Stimulated activated CD8-positive, alpha-beta memory T cell treated with anti-CD3 and anti-CD28 coated beads, Interleukin-15, amount 100 ng/mL, for 1 hour (primary cell): ENCODE data around the gene UBE2G2.

Source experiments
- DNase-seq: peaks from one replicate; pipeline ENCODE4 v3.0.0-alpha.2; 2020; ENCODE audit warnings: low read depth

UBE2G2 gene, protein sequence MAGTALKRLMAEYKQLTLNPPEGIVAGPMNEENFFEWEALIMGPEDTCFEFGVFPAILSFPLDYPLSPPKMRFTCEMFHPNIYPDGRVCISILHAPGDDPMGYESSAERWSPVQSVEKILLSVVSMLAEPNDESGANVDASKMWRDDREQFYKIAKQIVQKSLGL

DNA sequence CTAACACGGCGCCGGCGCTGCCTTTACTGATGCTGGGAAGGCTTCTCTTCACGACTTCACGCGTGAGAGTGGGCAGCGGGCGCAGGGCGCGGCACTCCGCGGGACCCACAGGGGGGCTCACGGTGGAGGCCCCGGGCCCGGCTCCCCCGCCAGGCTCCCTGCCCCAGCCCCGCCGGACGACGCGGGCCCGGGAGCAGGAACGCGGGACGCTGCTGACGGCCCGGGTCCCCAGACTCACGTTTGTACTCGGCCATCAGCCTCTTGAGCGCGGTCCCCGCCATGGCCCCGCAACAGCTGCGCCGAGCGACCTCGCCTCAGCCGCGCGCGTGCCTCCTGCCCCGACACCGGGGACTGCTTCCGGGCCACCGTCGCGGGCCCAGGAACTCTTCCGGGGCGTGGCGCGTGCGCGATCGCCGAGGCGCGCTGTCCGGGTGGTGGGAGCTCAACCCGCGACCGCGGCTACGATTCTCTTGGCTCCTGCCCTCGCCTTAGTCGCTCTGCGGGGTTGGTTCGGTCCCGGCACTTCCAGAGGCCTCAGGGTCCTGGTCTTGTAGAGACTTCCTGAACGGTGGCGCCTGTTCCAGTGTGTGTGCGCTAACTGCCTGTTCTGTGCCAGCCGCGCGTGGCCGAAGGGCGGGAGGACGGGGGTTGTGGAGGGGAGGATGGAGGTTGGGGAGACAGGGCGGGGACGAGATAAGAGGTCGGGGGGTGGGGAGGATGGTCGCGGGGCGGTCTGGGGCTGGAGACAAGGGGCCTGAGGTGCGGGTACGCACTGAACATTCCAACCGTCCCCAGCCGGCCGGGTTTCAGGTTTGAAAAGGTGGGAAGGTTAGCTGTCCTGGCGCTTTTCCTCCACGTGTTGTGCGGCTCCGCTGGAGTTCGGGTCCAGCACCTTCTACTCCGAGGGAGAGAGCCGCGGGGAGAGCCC is at the start of gene UBE2G2:
UBE2G2 (minus strand) TSS at position 353 of the 928 bp plus-strand sequence; CDS start at position 281, 72 bp downstream.
- peak; percentile 66 for DNase-seq

DNA sequence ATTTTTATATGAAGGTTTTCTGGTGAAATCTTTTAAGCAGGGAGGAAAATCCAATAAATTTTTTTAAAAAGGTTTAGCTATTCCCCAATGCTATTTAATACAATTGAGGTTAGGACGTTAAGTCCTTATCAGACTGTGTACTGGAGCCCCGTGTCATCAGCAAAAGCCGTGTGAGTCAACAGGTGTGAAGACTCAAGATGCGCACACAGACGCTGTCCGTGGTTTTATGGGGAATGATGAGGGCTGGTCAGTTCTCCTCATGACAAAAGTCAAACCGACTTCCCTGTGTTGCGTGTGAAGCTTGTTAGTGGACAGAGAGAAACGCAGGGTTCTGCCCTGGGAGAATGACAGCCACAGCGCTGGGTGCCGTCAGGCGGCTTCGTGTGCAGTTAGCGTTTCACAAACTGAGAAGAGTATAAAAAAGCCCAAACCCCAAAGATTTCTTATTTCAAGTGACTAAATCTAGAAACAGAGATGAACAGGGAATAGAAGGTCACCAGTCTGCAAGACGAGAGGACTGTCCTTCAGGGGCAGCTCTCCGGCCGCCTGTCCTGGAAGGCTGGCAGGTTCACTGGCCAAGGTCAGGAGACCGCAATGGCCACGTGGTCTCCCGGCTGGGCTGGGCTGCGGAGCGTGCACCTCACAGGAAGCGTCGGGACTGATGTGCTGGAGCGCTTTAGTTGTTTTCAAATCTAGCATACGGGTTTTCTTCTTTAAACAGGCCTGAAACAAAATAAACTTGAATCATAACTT is 49.5 kb upstream of the UBE2G2 start:
- no peak for DNase-seq

DNA sequence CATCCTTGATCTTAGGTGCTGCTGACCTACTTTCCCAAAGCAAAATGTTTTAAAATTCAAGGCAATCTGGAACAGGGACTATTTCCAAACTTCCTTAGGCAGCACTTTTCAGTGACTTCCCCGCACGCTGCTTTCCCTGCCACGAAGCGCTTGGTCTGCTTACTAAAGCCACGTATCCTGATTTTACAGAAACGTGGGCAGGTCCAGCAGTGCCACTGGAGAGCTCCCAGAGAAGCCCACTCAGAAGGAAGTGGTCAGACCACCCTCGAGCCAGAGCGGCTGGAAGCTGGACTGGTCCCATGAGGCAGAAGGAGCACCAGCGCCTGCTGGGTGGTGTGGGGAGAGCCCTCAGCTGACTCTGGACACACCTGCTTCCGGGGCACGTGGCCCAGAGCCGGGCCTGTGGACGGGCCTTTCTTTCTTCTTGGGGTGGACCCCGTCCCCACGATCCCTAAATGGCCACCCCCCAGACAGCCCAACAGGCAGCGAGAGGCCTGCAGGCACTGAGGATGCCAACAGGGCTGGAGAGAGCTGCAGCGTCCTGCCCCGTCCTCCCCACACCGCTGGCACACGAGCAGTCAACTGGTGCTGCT is 48.7 kb upstream of the UBE2G2 start:
- no peak for DNase-seq

DNA sequence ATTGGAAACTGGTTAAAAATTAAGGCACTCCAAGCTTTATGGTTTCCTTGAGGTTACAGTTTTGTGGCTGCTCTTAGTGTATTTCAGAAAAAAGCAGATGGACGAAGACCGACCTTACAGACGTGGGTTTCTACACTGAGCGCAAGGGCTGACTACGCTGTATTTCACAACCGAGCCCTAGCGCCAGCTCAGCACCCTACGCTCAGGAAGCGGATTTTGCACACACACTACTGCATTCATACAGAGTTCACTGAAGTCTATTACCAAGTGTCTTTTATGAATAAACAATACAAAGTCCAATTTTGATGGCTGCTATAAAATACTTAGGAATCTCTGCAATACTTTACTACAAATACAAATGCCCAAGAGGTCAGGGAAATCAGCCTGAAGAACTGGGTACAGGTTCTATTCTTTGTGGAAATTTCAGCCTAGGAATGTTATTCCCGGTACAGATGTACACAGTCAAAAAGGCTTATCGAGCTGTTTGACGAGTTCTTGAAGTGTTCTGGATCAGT is 48.1 kb upstream of the UBE2G2 start:
- no peak for DNase-seq

DNA sequence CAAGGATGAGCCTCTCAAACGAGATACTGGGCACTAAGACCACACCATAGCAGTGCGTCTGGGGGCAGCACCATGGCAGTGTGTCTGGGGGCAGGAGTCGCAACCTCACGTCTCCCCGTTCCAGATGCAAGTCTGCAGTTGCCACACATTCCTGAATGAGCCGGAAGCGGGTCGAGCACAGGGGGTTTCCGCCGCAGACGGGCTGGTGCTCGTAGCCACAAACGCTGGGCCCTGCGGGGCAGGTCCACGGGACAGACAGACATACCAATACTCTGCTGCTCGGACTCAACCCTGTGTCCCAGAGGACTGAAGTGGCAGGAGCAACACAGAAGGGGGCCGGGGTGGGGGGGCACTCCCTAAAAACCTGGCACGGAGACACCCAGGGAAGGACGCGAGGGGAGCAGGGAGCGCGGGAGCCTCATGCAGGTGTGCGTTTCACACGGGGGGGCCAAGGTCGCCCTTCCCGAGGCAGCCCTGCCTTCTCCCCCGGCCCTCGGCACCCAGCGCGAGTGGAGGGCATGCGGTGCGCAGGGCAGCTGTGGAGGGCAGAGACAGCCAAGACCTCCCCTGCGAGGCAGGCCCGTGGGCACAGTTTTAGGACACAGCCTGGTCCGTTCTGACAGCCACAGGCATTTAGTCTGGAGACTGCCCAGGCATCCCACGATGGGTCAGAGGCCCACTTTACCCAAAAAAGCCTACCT is 47.4 kb upstream of the UBE2G2 start:
- DNase-seq = no peak

DNA sequence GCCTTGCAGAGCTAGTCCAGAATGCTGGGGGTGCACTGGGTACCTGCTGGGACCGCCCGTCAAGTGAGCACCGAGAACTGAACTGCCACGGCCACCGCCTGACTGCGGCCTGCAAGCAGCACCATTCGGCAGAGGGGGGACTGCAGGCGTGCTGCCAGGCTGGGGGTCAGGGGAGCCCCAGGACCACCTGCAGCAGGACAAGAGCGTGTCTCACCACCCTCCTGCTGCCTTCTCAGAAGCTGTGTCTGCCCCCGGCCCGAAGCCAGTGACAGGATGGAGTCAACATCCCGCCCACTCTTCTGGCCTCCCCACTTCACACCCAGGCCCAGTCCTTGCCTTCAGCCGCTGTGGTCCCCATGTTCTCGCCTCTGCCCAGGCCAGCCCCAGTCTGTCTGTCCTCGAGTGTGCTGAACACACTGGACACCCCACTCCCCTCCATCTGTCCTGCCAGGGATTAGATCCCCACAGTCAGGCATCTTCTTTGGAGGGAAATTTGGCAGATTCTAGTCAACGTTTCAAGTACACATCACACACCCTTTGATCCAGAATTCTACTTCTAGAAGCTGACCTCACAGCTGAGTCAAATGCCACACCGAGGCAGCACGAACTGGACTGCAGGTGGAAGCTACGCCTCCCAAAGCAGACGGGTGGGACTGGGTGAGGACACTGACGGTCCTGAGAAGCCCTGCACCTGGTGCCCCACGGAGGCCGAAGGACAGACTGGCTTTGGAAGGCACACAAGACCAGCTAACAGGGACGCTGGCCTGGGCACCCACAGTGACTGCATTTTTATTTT is 45.8 kb upstream of the UBE2G2 start:
- no peak for DNase-seq

DNA sequence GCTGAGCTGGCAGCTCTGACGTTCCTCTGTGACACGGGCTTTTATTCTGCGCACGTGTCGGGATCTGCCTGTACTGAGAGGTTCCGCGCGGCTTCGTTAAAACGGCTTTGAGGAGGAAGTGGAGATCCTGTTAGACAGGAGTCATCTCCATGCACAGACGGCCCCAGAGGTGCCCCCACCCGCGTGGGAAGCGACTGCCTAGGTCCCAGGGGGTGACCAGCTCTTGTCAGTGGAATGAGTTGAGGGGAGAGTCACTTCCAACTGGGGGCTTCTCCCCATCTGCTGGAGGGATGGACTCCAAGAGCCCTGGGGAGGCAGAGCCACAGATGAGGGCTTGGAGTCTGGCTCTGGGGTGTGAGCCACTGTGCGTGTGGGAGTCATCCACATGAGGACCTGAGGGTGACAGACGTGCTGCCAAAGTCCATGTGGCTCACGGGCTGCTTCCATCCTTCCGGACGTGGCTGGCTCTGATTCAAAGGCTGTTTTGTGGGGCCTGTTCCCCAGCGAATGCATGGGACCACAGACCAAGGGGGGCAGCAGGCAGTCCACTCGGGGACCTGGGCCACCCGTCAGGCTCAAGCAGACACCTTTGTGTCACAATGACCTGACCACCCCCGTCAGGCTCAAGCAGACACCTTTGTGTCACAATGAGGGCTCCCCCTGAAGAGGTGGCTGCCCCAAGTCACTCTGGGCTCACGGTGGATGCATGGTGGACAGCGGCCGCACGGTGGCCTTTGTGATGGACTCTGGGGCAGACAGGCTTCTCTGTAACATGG is 45.1 kb upstream of the UBE2G2 start:
- DNase-seq = no peak

DNA sequence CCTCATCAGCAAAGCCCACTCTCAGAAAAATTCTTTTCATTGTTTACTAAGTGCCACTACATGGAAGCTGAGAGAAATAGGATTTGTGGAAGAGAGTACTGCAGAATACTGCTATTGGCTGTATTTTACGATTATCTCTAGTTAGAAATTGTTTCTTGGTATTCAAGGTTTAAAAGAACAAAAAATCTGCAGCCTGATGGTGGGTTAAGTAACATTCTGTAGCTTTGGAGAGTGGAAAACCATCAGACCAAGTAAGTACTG is 44.5 kb upstream of the UBE2G2 start:
- DNase-seq = no peak

DNA sequence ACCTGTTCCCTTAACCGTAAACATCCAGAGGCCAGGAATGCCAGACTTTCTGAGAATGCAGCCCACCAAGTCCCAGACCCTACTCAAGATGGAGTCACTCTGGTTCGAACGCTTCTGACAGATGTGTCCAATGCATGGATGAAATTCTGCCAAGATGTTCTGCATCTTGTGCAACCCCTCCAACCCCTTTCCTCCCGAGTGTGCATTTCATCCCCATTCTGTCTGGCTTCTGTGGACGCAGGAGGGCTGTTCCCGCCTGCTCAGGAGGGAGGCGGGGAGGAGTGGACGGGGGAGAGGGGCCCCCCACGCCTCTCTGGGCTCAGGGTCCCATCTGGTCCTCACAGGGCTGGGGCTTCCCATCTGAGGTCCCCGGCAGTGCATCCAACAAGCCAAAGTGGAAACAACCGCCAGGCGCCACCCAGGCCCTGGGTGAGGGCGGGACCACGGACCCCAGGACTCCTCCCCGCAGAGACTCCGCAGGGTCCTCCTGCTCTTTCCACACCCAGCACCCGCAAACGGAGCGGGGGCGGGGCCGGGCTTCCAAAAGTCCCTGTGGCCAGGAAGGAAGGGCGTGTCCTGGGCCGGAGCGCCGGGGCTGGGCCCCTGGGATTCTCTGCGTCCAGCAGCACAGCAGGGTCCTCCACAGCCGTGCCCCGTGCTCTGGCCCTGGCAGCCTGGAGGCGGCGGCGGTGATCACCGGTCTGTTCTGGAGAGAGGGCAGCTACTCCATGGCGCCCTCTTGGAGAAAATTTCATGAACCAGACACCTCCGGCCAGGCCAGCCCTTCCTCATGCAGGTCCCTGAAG is 44.0 kb upstream of the UBE2G2 start:
- peak; percentile 11 for DNase-seq

DNA sequence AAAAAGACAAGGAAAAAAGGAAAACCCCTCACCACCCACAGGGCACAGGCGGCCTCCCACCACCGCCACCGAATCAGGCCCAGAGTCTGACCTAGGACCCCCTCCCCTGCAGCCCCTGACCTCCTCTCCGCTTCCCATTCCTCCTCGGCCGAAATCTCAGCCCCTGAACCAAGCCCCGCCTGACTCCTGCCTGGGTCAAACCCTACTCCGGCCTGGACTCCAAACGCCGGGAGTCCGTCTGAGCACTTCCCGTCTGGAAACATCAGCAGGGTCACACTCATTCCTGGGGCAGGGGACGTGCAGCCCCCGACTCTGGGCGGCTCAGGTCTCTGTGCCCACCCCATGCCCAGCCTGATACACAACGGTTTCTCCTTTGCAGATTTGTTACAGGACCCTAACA is 42.6 kb upstream of the UBE2G2 start:
- DNase-seq = no peak

DNA sequence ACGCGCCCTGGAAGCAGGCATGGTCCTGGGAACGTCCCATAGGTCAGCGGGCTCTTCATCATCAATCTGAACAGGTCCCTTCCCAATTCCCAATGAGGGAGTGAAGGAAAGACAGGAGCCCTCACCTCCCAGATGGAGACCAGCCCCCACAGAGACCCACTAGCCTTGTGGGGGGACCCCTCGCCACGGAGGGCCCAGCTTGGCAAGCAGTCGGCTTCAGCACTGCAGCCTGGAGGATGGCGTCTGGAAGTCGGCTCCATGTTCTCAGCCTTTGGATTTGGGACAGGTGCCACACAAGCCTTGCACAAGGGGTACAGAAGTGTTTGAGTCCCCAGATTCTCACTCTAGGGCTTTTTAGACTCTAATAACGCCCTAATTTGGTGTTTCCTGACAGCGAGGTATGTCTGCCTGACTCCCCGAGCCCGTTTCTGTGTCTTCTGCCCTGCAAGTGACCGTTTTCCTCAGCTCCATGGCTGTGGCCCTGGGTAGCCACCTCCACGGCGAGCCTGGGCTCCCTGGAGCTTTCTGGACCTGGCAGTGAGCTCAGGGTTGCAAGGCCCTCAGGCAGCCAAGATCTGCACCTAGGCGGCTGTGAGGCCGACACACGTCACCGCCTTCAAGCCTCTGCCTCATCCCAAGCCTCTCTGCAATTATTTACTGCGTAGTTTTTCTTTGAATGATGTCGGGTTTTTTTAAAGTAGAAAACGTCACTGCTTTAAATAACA is 41.3 kb upstream of the UBE2G2 start:
- DNase-seq = no peak

DNA sequence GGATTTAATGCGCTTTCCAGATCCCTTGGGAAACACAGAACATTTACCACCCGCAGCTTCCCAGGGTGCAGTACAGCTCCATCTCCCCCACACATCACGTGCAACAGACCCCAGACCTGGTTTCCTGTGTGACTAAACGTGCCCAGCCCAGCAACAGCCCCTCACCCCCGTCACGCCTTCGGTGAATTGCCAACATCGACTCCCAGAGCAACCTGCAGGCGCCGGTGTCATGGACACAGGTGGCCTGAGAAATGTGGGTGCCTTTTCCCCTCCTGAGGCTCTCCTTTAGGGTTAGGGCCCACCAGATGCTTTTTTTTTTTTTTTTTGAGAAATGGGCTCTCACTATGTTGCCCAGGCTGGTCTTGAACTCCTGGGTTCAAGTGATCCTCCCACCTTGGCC is 40.5 kb upstream of the UBE2G2 start:
- no peak for DNase-seq

DNA sequence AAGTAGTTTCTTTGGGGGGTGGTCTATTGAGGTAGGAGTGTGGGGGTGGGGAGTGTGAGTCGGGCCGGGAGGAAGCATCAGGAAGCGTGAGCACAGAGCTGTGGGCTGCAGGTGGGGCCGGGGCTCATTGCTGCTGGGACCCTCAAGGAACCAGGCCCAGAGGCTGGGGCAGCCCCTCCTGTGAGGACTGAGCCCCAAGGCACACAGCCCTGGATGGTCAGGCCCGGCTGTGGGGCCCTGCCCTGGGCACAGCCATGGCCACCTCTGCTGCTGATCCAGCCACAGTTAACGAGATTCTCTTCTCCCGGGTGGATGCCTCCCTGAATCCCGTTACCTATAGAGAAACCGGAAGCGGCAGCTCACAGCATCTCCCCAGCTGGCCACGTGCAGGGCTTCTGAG is 39.2 kb upstream of the UBE2G2 start:
- DNase-seq = no peak

DNA sequence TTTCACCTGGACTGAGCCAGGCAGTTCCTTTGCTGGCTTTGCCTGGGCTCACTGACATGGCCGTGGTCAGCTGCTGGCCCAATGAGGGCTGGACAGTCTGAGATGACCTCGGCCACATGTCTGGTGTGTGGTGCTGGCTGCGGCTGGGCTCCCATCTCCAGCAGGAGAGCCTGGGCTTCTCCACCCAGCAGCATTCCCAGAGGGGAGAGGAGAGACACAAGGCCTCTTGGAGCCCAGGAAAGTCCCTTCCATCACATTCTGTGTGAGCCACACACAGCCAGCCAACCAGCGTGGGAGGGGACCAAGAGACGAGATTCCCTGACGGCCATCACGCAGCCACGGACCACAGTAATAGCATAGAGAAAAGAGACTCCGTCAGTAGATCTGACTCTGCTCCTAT is 37.3 kb upstream of the UBE2G2 start:
- DNase-seq = no peak

DNA sequence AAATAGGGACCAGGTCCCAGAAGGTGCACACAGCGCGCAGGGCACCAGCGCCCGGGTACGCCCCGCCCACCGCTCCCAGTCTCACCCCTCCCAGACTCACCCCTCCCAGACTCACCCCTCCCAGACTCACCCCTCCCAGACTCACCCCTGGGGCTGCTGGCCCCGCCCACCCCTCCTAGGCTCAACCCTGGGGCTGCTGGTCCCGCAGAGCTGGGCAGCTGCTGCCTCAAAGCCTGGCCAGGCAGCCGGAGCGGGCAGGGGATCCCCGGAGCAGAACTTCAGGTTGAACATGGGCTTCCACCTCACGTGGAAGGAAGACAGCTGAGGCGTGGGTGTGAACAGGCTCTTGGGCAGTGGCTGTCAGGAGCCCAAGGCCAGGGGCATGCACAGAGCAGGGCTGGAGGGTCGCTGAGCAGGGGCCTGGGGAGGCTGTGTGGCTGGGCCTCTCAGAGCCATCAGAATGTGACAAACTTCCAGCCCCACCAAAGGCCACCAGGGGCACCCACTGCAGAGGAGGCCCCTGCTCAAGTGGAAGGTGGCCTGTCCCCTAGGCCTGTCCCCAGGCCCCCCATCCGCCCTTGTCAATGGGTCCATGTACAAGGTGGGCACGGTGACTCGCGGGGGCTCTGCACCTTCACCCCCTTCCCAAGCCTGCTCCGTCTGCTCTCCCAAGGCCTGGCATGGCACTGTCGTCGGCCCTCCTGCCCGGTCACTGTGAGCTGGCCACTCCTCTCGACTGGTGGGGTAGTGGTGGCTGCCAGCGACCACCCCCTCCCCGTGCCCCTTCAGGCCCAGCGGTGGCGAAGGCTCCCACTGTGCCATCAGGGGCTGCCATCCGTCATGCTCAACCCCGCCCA is 36.6 kb upstream of the UBE2G2 start:
- DNase-seq = no peak

DNA sequence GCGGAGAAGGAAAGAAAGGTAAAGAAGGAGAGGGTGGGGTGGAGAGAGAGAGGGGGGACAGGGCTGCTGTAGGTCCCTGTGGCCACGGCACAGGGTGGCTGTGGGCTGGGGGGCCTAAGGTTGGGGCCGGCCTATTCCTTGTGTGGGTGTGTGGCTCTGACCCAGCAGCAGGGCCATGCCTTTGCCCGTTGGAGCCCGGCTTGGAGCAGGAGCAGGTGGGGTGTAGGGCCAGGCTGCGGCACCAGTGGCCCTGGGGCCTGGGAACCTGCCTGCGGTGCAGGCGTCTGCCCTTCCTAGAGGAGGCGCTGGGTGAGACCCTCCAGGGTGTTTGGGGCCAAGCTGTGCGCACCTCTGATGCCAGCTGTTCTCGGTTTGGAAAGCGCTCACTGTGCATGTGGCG is 35.9 kb upstream of the UBE2G2 start:
- no peak for DNase-seq

DNA sequence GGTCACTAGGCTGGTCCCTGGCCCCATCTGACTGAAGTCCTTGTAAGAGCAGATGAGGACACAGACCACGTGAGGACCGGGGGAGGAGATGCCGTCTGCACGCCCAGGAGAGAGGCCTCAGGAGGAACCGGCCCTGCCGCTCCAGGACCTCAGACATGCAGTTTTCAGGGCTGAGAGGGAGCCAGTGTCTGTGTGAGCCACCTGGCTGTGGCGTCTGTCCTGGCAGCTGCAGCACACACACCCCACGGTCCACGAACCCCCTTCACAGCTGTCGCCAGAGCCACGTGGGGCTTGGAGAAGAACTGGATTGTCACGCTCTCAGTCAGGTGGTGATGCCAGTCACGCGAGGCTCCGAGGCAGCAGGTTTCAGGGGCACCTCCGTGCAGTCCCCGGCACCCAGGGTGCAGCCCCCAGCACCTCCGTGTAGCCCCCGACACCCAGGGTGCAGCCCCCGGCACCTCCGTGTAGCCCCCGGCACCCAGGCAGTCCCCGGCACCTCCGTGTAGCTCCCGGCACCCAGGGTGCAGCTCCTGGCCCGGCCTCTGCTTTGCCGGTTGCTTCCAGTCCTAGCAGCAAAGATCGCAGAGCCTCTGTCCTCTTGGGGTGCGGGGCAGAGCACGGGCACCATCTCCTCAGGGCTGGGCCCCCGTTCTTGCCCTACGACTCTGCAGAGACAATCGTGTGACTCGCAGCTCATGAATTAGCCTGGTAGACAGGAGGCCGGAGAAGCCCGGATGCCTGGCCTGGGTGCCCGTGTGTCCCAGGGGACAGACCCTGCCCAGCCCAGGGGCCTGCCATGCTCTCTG is 35.2 kb upstream of the UBE2G2 start:
- DNase-seq = no peak
